ENCODE measurements around the gene PCDHGC5.

The PCDHGC5 gene

DNA sequence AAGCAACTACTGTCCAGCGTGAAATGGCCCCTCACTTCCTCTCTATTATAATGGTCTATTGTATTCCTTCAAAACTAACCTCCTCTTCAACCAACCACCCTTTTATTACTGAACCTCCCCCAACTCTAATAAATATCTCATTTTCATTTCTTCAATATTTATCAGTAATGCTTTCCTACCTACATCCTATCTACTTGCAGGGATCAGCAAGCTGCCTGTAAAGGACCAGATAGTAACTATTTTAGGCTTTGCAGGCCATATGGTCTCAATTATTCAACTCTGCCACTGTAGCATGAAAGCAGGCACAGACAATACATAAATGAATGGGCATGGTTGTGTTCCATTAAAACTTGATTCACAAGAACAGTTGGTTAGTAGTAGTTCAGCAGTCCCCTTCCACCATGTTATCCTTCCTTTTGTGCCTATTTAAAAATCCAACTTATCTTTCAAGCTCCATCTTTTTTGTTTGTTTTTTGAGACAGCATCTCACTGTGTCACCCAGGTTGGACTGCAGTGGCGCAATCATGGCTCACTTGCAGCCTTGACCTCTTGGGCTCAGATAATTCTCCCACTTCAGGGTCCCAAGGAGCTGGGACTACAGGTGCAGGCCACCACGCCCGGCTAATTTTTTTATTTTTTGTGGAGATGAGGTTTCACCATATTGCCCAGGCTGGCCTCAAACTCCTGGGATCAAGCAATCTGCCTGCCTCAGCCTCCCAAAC, 45.8 kb downstream of the PCDHGC5 start:
- DNase-seq: no peak
